ENCODE data around the gene SLC25A41. TPM values are rescaled to one million over a fixed set of nuclear protein-coding genes. Genes with fewer than 3 reads are reported as not detected.

The SLC25A41 gene
- total and polyA plus RNA-seq, 2 of the 8 experiments (the other 6 are each of a cell fraction or from before 2014, with no cell fraction given), result 0.50 TPM; not detected in 1

GRCh38 chr19:6381030-6381750, 52.4 kb downstream of the SLC25A41 start (continued):
- TF ChIP-seq SRF (IDR thresholded peaks at IDR 0.05; ENCODE audit: low read depth, low read length) (no peak), CHD7 (IDR thresholded peaks at IDR 0.05; ENCODE audit: insufficient replicate concordance, low read length) (no peak), SAP30 (IDR thresholded peaks at IDR 0.05; ENCODE audit: insufficient read depth, insufficient replicate concordance, low read length) (no peak), RBBP5 (IDR thresholded peaks at IDR 0.05; ENCODE audit: borderline replicate concordance, low read depth, low read length) (no peak), POU5F1 (IDR thresholded peaks at IDR 0.05; ENCODE audit: low read depth, low read length) (no peak)

Data from H1 (cell line).